Stimulated activated CD4-positive, alpha-beta T cell treated with anti-CD3 and anti-CD28 coated beads, Interleukin-4, amount 100 ng/mL, for 48 hours (primary cell): ENCODE measurements around the gene HOXC12.

Experiments used
- DNase-seq, 2 donors: peaks; one replicate each; pipeline ENCODE4 v3.0.0-alpha.2; 2020; ENCODE audit warnings: low read depth in 2 of 2

Gene HOXC12

GRCh38 chr12:54007538-54008259, 53.0 kb downstream of the HOXC12 start:
- DNase-seq: no peak

- DNase-seq: no peak
Observed at GRCh38 chr12:54008260-54008552, 53.5 kb downstream of the HOXC12 start.
